ENCODE results near the gene MPC1.
"Not testable (repeated sequence)": the region's sequence is repeated elsewhere in the genome, so short reads cannot be mapped to it uniquely, and the experiment has no call there.

MPC1 gene

GRCh38 chr6:166394036-166394892 lies 11.5 kb upstream of the MPC1 start:
- Histone ChIP-seq H3K27ac (ENCODE audit: low read depth in 2 of 2, low read length in 2 of 2) (no peak overlapping the region), H3K9me3 (ENCODE audit: control insufficient read depth in 2 of 2, low read length in 2 of 2) (no peaks in the 10 kb centered on the region), H3K4me1 (ENCODE audit: control insufficient read depth in 2 of 2, insufficient read depth in 2 of 2, low read length in 2 of 2) (no peaks in the 10 kb centered on the region), H3K9ac (ENCODE audit: low read depth in 1 of 2, low read length in 2 of 2) (no peak overlapping the region), H3K4me3 (ENCODE audit: low read length in 2 of 2) (no peak overlapping the region), H3K36me3 (ENCODE audit: control insufficient read depth in 2 of 2, insufficient read depth in 2 of 2, low read length in 2 of 2) (no peaks in the 10 kb centered on the region), H3K27me3 (ENCODE audit: control insufficient read depth in 2 of 2, insufficient read depth in 2 of 2, low read length in 2 of 2) (peaks cover 0 to 3% of the 10 kb centered on the region in 2 donors)

- H3K36me3 ChIP-seq (ENCODE audit: control insufficient read depth in 2 of 2, insufficient read depth in 2 of 2, low read length in 2 of 2), result no peaks in the 10 kb centered on the region
- H3K9me3 ChIP-seq (ENCODE audit: control insufficient read depth in 2 of 2, low read length in 2 of 2), result no peaks in the 10 kb centered on the region
- H3K4me3 ChIP-seq (ENCODE audit: low read length in 2 of 2), result no peak overlapping the region
- H3K27me3 ChIP-seq (ENCODE audit: control insufficient read depth in 2 of 2, insufficient read depth in 2 of 2, low read length in 2 of 2), result peaks cover 0 to 3% of the 10 kb centered on the region in 2 donors
- H3K27ac ChIP-seq (ENCODE audit: low read depth in 2 of 2, low read length in 2 of 2), result no peak overlapping the region
- no peak overlapping the region for H3K9ac ChIP-seq (ENCODE audit: low read depth in 1 of 2, low read length in 2 of 2)
- H3K4me1 ChIP-seq (ENCODE audit: control insufficient read depth in 2 of 2, insufficient read depth in 2 of 2, low read length in 2 of 2), result no peaks in the 10 kb centered on the region
Observed at GRCh38 chr6:166393535-166393823, 10.7 kb upstream of the MPC1 start.

GRCh38 chr6:166392755-166393534 lies 10.2 kb upstream of the MPC1 start:
- H3K36me3 ChIP-seq (ENCODE audit: control insufficient read depth in 2 of 2, insufficient read depth in 2 of 2, low read length in 2 of 2); H3K4me3 ChIP-seq (ENCODE audit: low read length in 2 of 2); H3K9me3 ChIP-seq (ENCODE audit: control insufficient read depth in 2 of 2, low read length in 2 of 2); H3K4me1 ChIP-seq (ENCODE audit: control insufficient read depth in 2 of 2, insufficient read depth in 2 of 2, low read length in 2 of 2); H3K9ac ChIP-seq (ENCODE audit: low read depth in 1 of 2, low read length in 2 of 2); H3K27ac ChIP-seq (ENCODE audit: low read depth in 2 of 2, low read length in 2 of 2); H3K27me3 ChIP-seq (ENCODE audit: control insufficient read depth in 2 of 2, insufficient read depth in 2 of 2, low read length in 2 of 2): not testable (repeated sequence)

GRCh38 chr6:166389119-166389518 lies 6.4 kb upstream of the MPC1 start:
- Histone ChIP-seq H3K9ac (ENCODE audit: low read depth in 1 of 2, low read length in 2 of 2) (no peak overlapping the region), H3K4me1 (ENCODE audit: control insufficient read depth in 2 of 2, insufficient read depth in 2 of 2, low read length in 2 of 2) (peaks cover 0 to 3% of the 10 kb centered on the region in 2 donors), H3K27ac (ENCODE audit: low read depth in 2 of 2, low read length in 2 of 2) (no peak overlapping the region), H3K9me3 (ENCODE audit: control insufficient read depth in 2 of 2, low read length in 2 of 2) (no peaks in the 10 kb centered on the region), H3K4me3 (ENCODE audit: low read length in 2 of 2) (no peak overlapping the region), H3K27me3 (ENCODE audit: control insufficient read depth in 2 of 2, insufficient read depth in 2 of 2, low read length in 2 of 2) (peaks cover 0 to 3% of the 10 kb centered on the region in 2 donors), H3K36me3 (ENCODE audit: control insufficient read depth in 2 of 2, insufficient read depth in 2 of 2, low read length in 2 of 2) (no peaks in the 10 kb centered on the region)

- H3K27ac ChIP-seq (ENCODE audit: low read depth in 2 of 2, low read length in 2 of 2), result no peak overlapping the region
Observed at GRCh38 chr6:166388290-166389004, 5.7 kb upstream of the MPC1 start.

GRCh38 chr6:166387642-166388289 lies 5.0 kb upstream of the MPC1 start:
- H3K9ac ChIP-seq (ENCODE audit: low read depth in 1 of 2, low read length in 2 of 2), result no peak overlapping the region
- no peak overlapping the region for H3K27ac ChIP-seq (ENCODE audit: low read depth in 2 of 2, low read length in 2 of 2)
- H3K4me3 ChIP-seq (ENCODE audit: low read length in 2 of 2), result no peak overlapping the region
- no peaks in the 10 kb centered on the region for H3K36me3 ChIP-seq (ENCODE audit: control insufficient read depth in 2 of 2, insufficient read depth in 2 of 2, low read length in 2 of 2)
- H3K4me1 ChIP-seq (ENCODE audit: control insufficient read depth in 2 of 2, insufficient read depth in 2 of 2, low read length in 2 of 2), result peaks cover 0 to 3% of the 10 kb centered on the region in 2 donors
- H3K27me3 ChIP-seq (ENCODE audit: control insufficient read depth in 2 of 2, insufficient read depth in 2 of 2, low read length in 2 of 2), result peaks cover 0 to 3% of the 10 kb centered on the region in 2 donors
- no peaks in the 10 kb centered on the region for H3K9me3 ChIP-seq (ENCODE audit: control insufficient read depth in 2 of 2, low read length in 2 of 2)

More at GRCh38 chr6:166388290-166389004, 5.7 kb upstream of the MPC1 start:
- Histone ChIP-seq H3K36me3 (ENCODE audit: control insufficient read depth in 2 of 2, insufficient read depth in 2 of 2, low read length in 2 of 2) (no peaks in the 10 kb centered on the region), H3K27me3 (ENCODE audit: control insufficient read depth in 2 of 2, insufficient read depth in 2 of 2, low read length in 2 of 2) (peaks cover 0 to 3% of the 10 kb centered on the region in 2 donors), H3K9me3 (ENCODE audit: control insufficient read depth in 2 of 2, low read length in 2 of 2) (no peaks in the 10 kb centered on the region), H3K4me3 (ENCODE audit: low read length in 2 of 2) (no peak overlapping the region), H3K4me1 (ENCODE audit: control insufficient read depth in 2 of 2, insufficient read depth in 2 of 2, low read length in 2 of 2) (peaks cover 0 to 3% of the 10 kb centered on the region in 2 donors), H3K9ac (ENCODE audit: low read depth in 1 of 2, low read length in 2 of 2) (no peak overlapping the region)

- H3K4me1 ChIP-seq (ENCODE audit: control insufficient read depth in 2 of 2, insufficient read depth in 2 of 2, low read length in 2 of 2); H3K9me3 ChIP-seq (ENCODE audit: control insufficient read depth in 2 of 2, low read length in 2 of 2); H3K4me3 ChIP-seq (ENCODE audit: low read length in 2 of 2); H3K27ac ChIP-seq (ENCODE audit: low read depth in 2 of 2, low read length in 2 of 2); H3K36me3 ChIP-seq (ENCODE audit: control insufficient read depth in 2 of 2, insufficient read depth in 2 of 2, low read length in 2 of 2); H3K9ac ChIP-seq (ENCODE audit: low read depth in 1 of 2, low read length in 2 of 2); H3K27me3 ChIP-seq (ENCODE audit: control insufficient read depth in 2 of 2, insufficient read depth in 2 of 2, low read length in 2 of 2): not testable (repeated sequence)
Observed at GRCh38 chr6:166387098-166387497, 4.4 kb upstream of the MPC1 start.

GRCh38 chr6:166386111-166386510 lies 3.4 kb upstream of the MPC1 start:
- Histone ChIP-seq H3K4me3 (ENCODE audit: low read length in 2 of 2) (no peak overlapping the region), H3K9me3 (ENCODE audit: control insufficient read depth in 2 of 2, low read length in 2 of 2) (no peaks in the 10 kb centered on the region), H3K27ac (ENCODE audit: low read depth in 2 of 2, low read length in 2 of 2) (no peak overlapping the region), H3K27me3 (ENCODE audit: control insufficient read depth in 2 of 2, insufficient read depth in 2 of 2, low read length in 2 of 2) (peaks cover 0 to 3% of the 10 kb centered on the region in 2 donors), H3K9ac (ENCODE audit: low read depth in 1 of 2, low read length in 2 of 2) (no peak overlapping the region), H3K36me3 (ENCODE audit: control insufficient read depth in 2 of 2, insufficient read depth in 2 of 2, low read length in 2 of 2) (no peaks in the 10 kb centered on the region), H3K4me1 (ENCODE audit: control insufficient read depth in 2 of 2, insufficient read depth in 2 of 2, low read length in 2 of 2) (peaks cover 6 to 12% of the 10 kb centered on the region in 2 donors)

GRCh38 chr6:166383802-166384363 lies 1.1 kb upstream of the MPC1 start:
- Histone ChIP-seq H3K9ac (ENCODE audit: low read depth in 1 of 2, low read length in 2 of 2) (peak overlapping the region; percentile 91 to 100), H3K27ac (ENCODE audit: low read depth in 2 of 2, low read length in 2 of 2) (peak overlapping the region; percentile 96 to 97), H3K4me1 (ENCODE audit: control insufficient read depth in 2 of 2, insufficient read depth in 2 of 2, low read length in 2 of 2) (peaks cover 8 to 14% of the 10 kb centered on the region in 2 donors), H3K4me3 (ENCODE audit: low read length in 2 of 2) (peak overlapping the region; percentile 96 to 97)
- H3K9me3 ChIP-seq (ENCODE audit: control insufficient read depth in 2 of 2, low read length in 2 of 2); H3K27me3 ChIP-seq (ENCODE audit: control insufficient read depth in 2 of 2, insufficient read depth in 2 of 2, low read length in 2 of 2); H3K36me3 ChIP-seq (ENCODE audit: control insufficient read depth in 2 of 2, insufficient read depth in 2 of 2, low read length in 2 of 2): not testable (repeated sequence)

Data from mucosa of rectum (tissue), 2 donors.